ENCODE data around the gene RANBP9.
A peak's percentile ranks its signal among the peaks of the same experiment; 100 is the strongest.

RANBP9 gene

DNA sequence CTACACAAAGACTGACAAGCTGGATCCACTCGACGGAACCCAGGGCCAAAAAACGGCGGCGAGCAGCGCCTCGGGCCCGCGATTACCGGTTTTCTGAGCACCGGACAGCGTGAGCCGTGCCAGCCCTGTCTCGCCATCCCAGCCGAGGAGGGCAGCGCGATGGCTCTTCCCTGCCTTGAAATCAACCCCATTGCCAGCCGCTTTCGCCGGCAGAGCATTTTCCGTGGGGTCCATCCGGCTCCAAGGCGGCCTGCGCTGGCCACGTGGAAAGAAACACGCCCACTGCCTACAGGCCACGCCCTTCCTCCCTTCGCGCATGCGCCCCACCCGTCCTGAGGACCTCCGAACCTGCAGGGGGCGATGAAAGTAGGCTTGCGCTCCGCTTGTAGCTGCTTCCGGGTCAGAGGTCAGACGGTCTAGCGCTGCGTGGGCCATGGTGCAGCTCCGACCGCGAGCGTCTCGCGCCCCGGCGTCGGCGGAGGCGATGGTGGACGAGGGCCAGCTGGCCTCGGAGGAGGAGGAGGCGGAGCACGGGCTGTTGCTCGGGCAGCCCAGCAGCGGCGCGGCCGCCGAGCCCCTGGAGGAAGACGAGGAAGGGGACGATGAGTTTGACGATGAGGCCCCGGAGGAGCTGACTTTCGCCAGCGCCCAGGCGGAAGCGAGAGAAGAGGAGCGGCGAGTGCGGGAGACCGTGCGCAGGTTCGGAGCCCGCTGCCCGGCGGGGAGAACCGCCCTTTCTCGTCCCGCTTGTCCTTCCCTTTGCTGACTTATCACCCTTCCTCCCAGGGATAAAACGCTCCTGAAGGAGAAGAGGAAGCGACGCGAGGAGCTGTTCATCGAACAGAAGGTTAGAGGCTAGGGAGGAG, 96.5 kb downstream of the RANBP9 start, which contains the start of gene NOL7:
NOL7 (plus strand) TSS at position 410 of the 866 bp plus-strand sequence; CDS start at position 434, 24 bp downstream.
- H4K8ac ChIP-seq (ENCODE audit: low read depth, low read length) = peak within 1 kb of the TSS; percentile 70
- peak within 1 kb of the TSS; percentile 98 for H3K9ac ChIP-seq (ENCODE audit: low read depth, low read length, poor library complexity)
- peaks cover 8 to 12% of the 10 kb centered on the region in 2 donors for H3K4me1 ChIP-seq (ENCODE audit: control insufficient read depth in 2 of 2, insufficient read depth in 1 of 2, low read depth in 1 of 2, low read length in 2 of 2)
- H4K91ac ChIP-seq (ENCODE audit: low read depth, low read length, poor library complexity) = peak within 1 kb of the TSS; percentile 32
- H3K9me3 ChIP-seq (replicated peaks in 1 of 2; ENCODE audit: control insufficient read depth in 2 of 2, insufficient read depth in 1 of 2, low read depth in 1 of 2, low read length in 2 of 2) = no peaks in the 10 kb centered on the region
- H3K27me3 ChIP-seq (ENCODE audit: control insufficient read depth in 3 of 3, insufficient read depth in 3 of 3, low read depth in 1 of 3, low read length in 3 of 3) = no peaks in the 10 kb centered on the region
- H3K27ac ChIP-seq (replicated peaks; ENCODE audit: low read length) = peak within 1 kb of the TSS; percentile 67
- H3K14ac ChIP-seq (ENCODE audit: low read length) = no peak within 1 kb of the TSS
- no peak within 1 kb of the TSS for H2BK12ac ChIP-seq (ENCODE audit: low read length)
- H3K36me3 ChIP-seq (replicated peaks in 1 of 2; ENCODE audit: control insufficient read depth in 2 of 2, insufficient read depth in 2 of 2, low read length in 2 of 2) = peaks cover 20 to 51% of the 10 kb centered on the region in 2 donors
- H2BK15ac ChIP-seq (ENCODE audit: low read length) = peak within 1 kb of the TSS; percentile 62
- peak within 1 kb of the TSS; percentile 94 for H3K4me2 ChIP-seq (ENCODE audit: insufficient read depth, low read length, poor library complexity, severe bottlenecking)
- H2AFZ ChIP-seq (ENCODE audit: low read length) = peak within 1 kb of the TSS; percentile 97
- peak within 1 kb of the TSS; percentile 82 for H2BK120ac ChIP-seq (ENCODE audit: low read depth, low read length)
- peak within 1 kb of the TSS; percentile 72 for H2AK5ac ChIP-seq (ENCODE audit: low read depth, low read length)
- peak within 1 kb of the TSS; percentile 41 for H3K4ac ChIP-seq (ENCODE audit: low read length)
- H3K23ac ChIP-seq (ENCODE audit: low read depth, low read length, poor library complexity) = peak within 1 kb of the TSS; percentile 92
- H3K4me3 ChIP-seq (ENCODE audit: low read length in 2 of 2) = peak within 1 kb of the TSS; percentile 94 to 96
- H3K18ac ChIP-seq (ENCODE audit: low read length) = peak within 1 kb of the TSS; percentile 95
- DNase-seq (ENCODE audit: low spot score) = peak; percentile 96
- H3K79me1 ChIP-seq (ENCODE audit: low read depth, low read length) = peaks cover 3% of the 10 kb centered on the region
- peak within 1 kb of the TSS; percentile 93 for H2BK5ac ChIP-seq (ENCODE audit: low read length)
- WGBS, 2 donors (ENCODE audit: extremely low coverage in 2 of 2, insufficient read length in 2 of 2, insufficient replicate concordance in 1 of 2) = no CpG with 5 or more reads among the region's 85 CpGs

DNA sequence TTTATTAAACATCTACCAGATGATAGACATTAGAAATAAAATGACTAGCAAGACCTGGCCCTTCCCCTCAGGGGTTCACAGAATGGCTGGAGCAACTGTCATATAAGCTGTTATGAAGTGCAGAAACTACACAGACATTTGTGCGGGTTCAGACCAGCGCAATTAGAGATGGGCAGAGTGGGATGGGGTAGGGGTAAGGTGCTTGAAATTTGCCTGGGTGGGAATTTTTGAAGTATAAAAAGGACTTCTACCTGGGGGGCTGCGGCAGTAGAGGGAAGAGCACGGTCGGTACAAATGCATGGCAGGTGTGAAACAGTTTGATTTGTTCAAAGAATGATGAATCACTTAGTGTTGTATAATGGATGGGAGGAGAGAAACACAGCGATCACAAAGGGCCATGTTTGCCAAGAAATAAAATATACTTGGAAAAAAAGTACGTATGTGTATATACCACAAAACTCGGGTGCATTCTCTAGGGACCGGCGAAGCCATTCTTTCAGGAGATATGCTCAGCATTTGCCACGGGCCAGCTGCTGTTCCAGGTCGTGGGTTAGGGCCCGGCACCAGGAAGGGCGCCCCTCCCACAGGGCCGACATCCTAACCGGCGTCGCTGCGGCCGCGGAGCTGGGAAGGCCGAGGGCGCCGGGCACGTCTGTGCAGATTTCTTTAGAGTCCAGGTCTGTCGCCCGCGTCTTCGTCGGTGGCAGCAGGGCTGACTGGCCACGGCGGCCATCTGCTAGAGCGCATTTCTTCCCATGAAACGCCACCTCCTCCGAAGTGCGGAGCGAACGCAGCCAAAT, 97.3 kb downstream of the RANBP9 start:
- DNase-seq (ENCODE audit: low spot score) = no peak
- peak overlapping the region; percentile 94 for H3K4me2 ChIP-seq (ENCODE audit: insufficient read depth, low read length, poor library complexity, severe bottlenecking)
- no CpG with 5 or more reads among the region's 38 CpGs for whole genome bisulfite sequencing, 2 donors (ENCODE audit: extremely low coverage in 2 of 2, insufficient read length in 2 of 2, insufficient replicate concordance in 1 of 2)

DNA sequence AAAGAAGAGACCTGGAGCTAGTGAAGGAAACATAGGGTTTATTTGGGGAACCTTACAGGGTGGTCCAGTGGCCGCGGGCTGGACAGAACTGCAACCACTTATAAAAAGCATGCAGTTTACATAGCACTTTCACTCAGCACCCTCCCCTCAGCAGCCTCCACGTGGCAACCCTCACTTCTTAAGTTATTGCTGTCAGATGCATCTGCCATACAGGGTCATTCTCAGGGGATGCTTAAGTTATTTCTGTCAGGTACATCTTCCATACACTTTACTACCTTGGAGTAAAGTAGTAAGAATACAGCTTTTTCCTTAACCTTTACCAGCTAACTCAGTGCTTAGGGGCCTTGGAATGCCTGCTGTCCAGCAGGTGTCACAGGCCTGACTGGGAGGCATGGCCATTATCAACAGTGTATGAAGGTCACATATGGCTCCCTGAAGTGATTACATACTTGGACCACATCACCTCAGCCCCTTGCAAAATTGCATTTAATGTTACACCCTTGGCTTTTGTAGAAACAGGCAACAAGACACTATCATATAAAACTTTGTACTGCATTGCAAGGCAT, 98.5 kb downstream of the RANBP9 start:
- peaks cover 11 to 32% of the 10 kb centered on the region in 2 donors for H3K36me3 ChIP-seq (replicated peaks in 1 of 2; ENCODE audit: control insufficient read depth in 2 of 2, insufficient read depth in 2 of 2, low read length in 2 of 2)
- H3K4me2 ChIP-seq (ENCODE audit: insufficient read depth, low read length, poor library complexity, severe bottlenecking) = no peak overlapping the region
- H3K18ac ChIP-seq (ENCODE audit: low read length) = no peak overlapping the region
- H3K4me1 ChIP-seq (ENCODE audit: control insufficient read depth in 2 of 2, insufficient read depth in 1 of 2, low read depth in 1 of 2, low read length in 2 of 2) = peaks cover 8 to 12% of the 10 kb centered on the region in 2 donors
- no peak overlapping the region for H2AK5ac ChIP-seq (ENCODE audit: low read depth, low read length)
- no peak overlapping the region for H2BK120ac ChIP-seq (ENCODE audit: low read depth, low read length)
- H2BK5ac ChIP-seq (ENCODE audit: low read length) = no peak overlapping the region
- H3K27ac ChIP-seq (replicated peaks; ENCODE audit: low read length) = no peak overlapping the region
- H3K79me1 ChIP-seq (ENCODE audit: low read depth, low read length) = peaks cover 3% of the 10 kb centered on the region
- no peak overlapping the region for H4K8ac ChIP-seq (ENCODE audit: low read depth, low read length)
- H3K27me3 ChIP-seq (ENCODE audit: control insufficient read depth in 3 of 3, insufficient read depth in 3 of 3, low read depth in 1 of 3, low read length in 3 of 3) = no peaks in the 10 kb centered on the region
- no peak overlapping the region for H2BK12ac ChIP-seq (ENCODE audit: low read length)
- H2AFZ ChIP-seq (ENCODE audit: low read length) = no peak overlapping the region
- no peaks in the 10 kb centered on the region for H3K9me3 ChIP-seq (replicated peaks in 1 of 2; ENCODE audit: control insufficient read depth in 2 of 2, insufficient read depth in 1 of 2, low read depth in 1 of 2, low read length in 2 of 2)
- H3K4ac ChIP-seq (ENCODE audit: low read length) = no peak overlapping the region
- no CpG with 5 or more reads among the region's 3 CpGs for WGBS, 2 donors (ENCODE audit: extremely low coverage in 2 of 2, insufficient read length in 2 of 2, insufficient replicate concordance in 1 of 2)
- no peak overlapping the region for H3K9ac ChIP-seq (ENCODE audit: low read depth, low read length, poor library complexity)
- H4K91ac ChIP-seq (ENCODE audit: low read depth, low read length, poor library complexity) = no peak overlapping the region
- DNase-seq (ENCODE audit: low spot score) = no peak
- no peak overlapping the region for H3K23ac ChIP-seq (ENCODE audit: low read depth, low read length, poor library complexity)
- no peak overlapping the region for H3K14ac ChIP-seq (ENCODE audit: low read length)
- no peak overlapping the region for H2BK15ac ChIP-seq (ENCODE audit: low read length)
- no peak overlapping the region for H3K4me3 ChIP-seq (ENCODE audit: low read length in 2 of 2)

More for the DNA sequence above, 97.3 kb downstream of the RANBP9 start:
- H3K4me3 ChIP-seq (ENCODE audit: low read length in 2 of 2) = peak overlapping the region; percentile 94 to 96
- peak overlapping the region; percentile 97 for H3K9ac ChIP-seq (ENCODE audit: low read depth, low read length, poor library complexity)
- H2BK5ac ChIP-seq (ENCODE audit: low read length) = peak overlapping the region; percentile 90
- H3K18ac ChIP-seq (ENCODE audit: low read length) = peak overlapping the region; percentile 95
- H2BK15ac ChIP-seq (ENCODE audit: low read length) = peak overlapping the region; percentile 62
- H3K9me3 ChIP-seq (replicated peaks in 1 of 2; ENCODE audit: control insufficient read depth in 2 of 2, insufficient read depth in 1 of 2, low read depth in 1 of 2, low read length in 2 of 2) = no peaks in the 10 kb centered on the region
- no peaks in the 10 kb centered on the region for H3K27me3 ChIP-seq (ENCODE audit: control insufficient read depth in 3 of 3, insufficient read depth in 3 of 3, low read depth in 1 of 3, low read length in 3 of 3)
- peak overlapping the region; percentile 97 for H2AFZ ChIP-seq (ENCODE audit: low read length)
- H4K8ac ChIP-seq (ENCODE audit: low read depth, low read length) = no peak overlapping the region
- H3K4ac ChIP-seq (ENCODE audit: low read length) = peak overlapping the region; percentile 41
- H2AK5ac ChIP-seq (ENCODE audit: low read depth, low read length) = peak overlapping the region; percentile 72
- H3K27ac ChIP-seq (replicated peaks; ENCODE audit: low read length) = peak overlapping the region; percentile 54
- H3K23ac ChIP-seq (ENCODE audit: low read depth, low read length, poor library complexity) = peak overlapping the region; percentile 92
- H2BK120ac ChIP-seq (ENCODE audit: low read depth, low read length) = peak overlapping the region; percentile 82
- peaks cover 18 to 42% of the 10 kb centered on the region in 2 donors for H3K36me3 ChIP-seq (replicated peaks in 1 of 2; ENCODE audit: control insufficient read depth in 2 of 2, insufficient read depth in 2 of 2, low read length in 2 of 2)
- no peak overlapping the region for H3K14ac ChIP-seq (ENCODE audit: low read length)
- peaks cover 8 to 12% of the 10 kb centered on the region in 2 donors for H3K4me1 ChIP-seq (ENCODE audit: control insufficient read depth in 2 of 2, insufficient read depth in 1 of 2, low read depth in 1 of 2, low read length in 2 of 2)
- peaks cover 3% of the 10 kb centered on the region for H3K79me1 ChIP-seq (ENCODE audit: low read depth, low read length)
- H4K91ac ChIP-seq (ENCODE audit: low read depth, low read length, poor library complexity) = peak overlapping the region; percentile 32
- H2BK12ac ChIP-seq (ENCODE audit: low read length) = no peak overlapping the region

Data from neuronal stem cell (in vitro differentiated cells).